Rectal smooth muscle tissue (tissue), 1 donor: Measurements from ENCODE around the gene FUT8.
"Not testable (repeated sequence)": the region's sequence is repeated elsewhere in the genome, so short reads cannot be mapped to it uniquely, and the experiment has no call there.

Experiments
- H3K27ac ChIP-seq: one replicate; pipeline ENCODE4 v1.7.0; 2013; ENCODE audit warnings: low read depth, low read length, inconsistent platforms
- H3K27me3 ChIP-seq: one replicate; pipeline ENCODE4 v1.7.0; 2013; ENCODE audit warnings: low read length; ENCODE audit not compliant: control insufficient read depth, insufficient read depth
- H3K36me3 ChIP-seq: one replicate; pipeline ENCODE4 v1.7.0; 2013; ENCODE audit warnings: low read length; ENCODE audit not compliant: control insufficient read depth, insufficient read depth
- H3K4me1 ChIP-seq: one replicate; pipeline ENCODE4 v1.7.0; 2013; ENCODE audit warnings: low read length; ENCODE audit not compliant: control insufficient read depth, insufficient read depth
- H3K4me3 ChIP-seq: one replicate; pipeline ENCODE4 v1.7.0; 2013; ENCODE audit warnings: low read length
- H3K9ac ChIP-seq: one replicate; pipeline ENCODE4 v1.7.0; 2013; ENCODE audit warnings: low read length

The FUT8 gene

DNA sequence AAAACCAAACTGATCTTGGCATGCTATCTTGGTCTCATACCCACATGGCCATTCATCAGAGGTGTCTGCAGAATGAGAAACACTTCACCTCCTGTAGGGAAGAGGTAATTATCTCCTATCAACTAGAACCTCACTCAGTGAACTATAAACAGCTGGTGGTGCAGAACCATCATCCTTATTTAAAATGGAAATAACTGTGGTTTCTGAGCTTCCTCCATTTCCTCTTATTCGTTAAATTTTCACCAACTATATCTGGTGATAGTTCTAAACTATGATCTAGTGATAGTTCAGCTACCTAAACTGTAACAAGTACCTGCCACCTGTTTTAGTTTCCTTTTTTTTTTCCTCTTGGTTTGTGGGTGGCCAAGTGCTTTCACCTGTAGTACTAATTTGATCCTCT is 218.5 kb downstream of the FUT8 start:
- no peak overlapping the region for H3K4me3 ChIP-seq
- H3K36me3 ChIP-seq, result no peaks in the 10 kb centered on the region
- no peak overlapping the region for H3K27ac ChIP-seq
- no peaks in the 10 kb centered on the region for H3K4me1 ChIP-seq
- no peak overlapping the region for H3K9ac ChIP-seq
- no peaks in the 10 kb centered on the region for H3K27me3 ChIP-seq

- H3K36me3 ChIP-seq, result no peaks in the 10 kb centered on the region
- H3K9ac ChIP-seq, result no peak overlapping the region
- no peak overlapping the region for H3K4me3 ChIP-seq
- no peaks in the 10 kb centered on the region for H3K4me1 ChIP-seq
- H3K27ac ChIP-seq, result no peak overlapping the region
- no peaks in the 10 kb centered on the region for H3K27me3 ChIP-seq
Observed at GRCh38 chr14:65632487-65632886, 220.0 kb downstream of the FUT8 start.

- H3K27me3 ChIP-seq, H3K4me1 ChIP-seq, H3K4me3 ChIP-seq, H3K36me3 ChIP-seq, H3K9ac ChIP-seq, H3K27ac ChIP-seq: not testable (repeated sequence)
Observed at GRCh38 chr14:65633666-65634065, 221.1 kb downstream of the FUT8 start.

DNA sequence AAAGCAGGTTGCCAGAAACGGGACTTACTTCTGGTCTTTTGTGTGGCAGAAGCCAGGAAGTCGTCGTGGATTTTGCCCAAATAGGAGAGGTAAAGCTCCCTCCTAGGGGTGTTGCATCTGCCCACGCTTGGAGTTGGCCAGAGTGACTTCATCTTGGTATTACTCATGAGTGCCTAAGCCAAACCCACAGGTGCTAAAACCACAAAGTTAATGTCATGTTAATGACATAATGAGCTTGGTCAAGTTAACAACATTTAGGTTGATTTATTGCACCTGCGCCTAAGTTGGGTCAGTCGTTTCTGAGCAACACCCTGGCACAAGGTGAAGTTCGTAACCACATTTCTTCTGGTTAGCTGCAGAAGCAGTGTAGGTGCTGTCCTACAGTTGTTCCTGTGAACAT is 225.2 kb downstream of the FUT8 start:
- Histone ChIP-seq H3K4me1 (no peaks in the 10 kb centered on the region), H3K27me3 (no peaks in the 10 kb centered on the region), H3K36me3 (no peaks in the 10 kb centered on the region), H3K27ac (no peak overlapping the region), H3K9ac (no peak overlapping the region), H3K4me3 (no peak overlapping the region)

DNA sequence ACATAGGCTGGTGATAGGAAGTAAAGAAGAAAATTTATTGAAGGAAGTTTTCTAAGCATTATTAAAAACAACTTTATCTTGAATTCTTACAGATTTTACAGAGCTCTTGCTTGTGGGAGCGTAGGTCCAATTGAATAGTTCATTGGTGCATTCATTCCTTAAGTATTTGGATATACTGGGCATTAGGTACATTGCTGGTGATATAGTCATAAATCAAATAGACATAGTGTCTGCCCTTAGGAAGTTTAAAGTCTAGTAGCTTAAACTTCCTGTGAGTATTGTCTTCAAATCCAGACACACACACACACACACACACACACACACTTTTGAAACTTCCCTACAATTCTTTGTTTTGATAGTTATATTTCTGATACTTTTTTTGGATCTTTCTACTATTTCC is 226.7 kb downstream of the FUT8 start:
- Histone ChIP-seq H3K36me3 (no peaks in the 10 kb centered on the region), H3K4me1 (no peaks in the 10 kb centered on the region), H3K4me3 (no peak overlapping the region), H3K27me3 (no peaks in the 10 kb centered on the region), H3K27ac (no peak overlapping the region), H3K9ac (no peak overlapping the region)

DNA sequence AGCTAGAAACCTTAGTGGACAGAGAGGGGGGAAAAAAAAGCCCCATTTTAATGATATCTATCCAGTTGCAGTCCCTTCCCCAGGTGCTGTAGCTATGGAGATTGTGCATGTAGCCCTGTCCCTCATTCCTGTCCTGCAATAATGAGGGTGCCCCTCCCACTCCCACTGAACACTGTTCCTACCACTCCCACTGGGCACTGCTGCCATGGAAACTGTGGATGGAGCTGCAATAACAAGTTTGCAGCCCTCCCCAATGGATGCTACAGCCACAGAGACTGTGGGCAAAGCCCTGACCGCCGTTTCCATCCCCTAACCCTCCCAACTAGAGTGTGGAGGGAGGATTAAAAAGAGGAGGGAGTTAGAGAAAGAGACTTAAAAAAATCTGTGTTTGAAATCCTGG is 238.3 kb downstream of the FUT8 start:
- H3K27ac ChIP-seq, result no peak overlapping the region
- H3K36me3 ChIP-seq, result no peaks in the 10 kb centered on the region
- no peaks in the 10 kb centered on the region for H3K4me1 ChIP-seq
- no peak overlapping the region for H3K4me3 ChIP-seq
- no peak overlapping the region for H3K9ac ChIP-seq
- H3K27me3 ChIP-seq, result no peaks in the 10 kb centered on the region

GRCh38 chr14:65656554-65656953 is 244.0 kb downstream of the FUT8 start:
- no peak overlapping the region for H3K27ac ChIP-seq
- no peak overlapping the region for H3K4me3 ChIP-seq
- no peaks in the 10 kb centered on the region for H3K4me1 ChIP-seq
- H3K27me3 ChIP-seq, result no peaks in the 10 kb centered on the region
- H3K9ac ChIP-seq, result no peak overlapping the region
- no peaks in the 10 kb centered on the region for H3K36me3 ChIP-seq

DNA sequence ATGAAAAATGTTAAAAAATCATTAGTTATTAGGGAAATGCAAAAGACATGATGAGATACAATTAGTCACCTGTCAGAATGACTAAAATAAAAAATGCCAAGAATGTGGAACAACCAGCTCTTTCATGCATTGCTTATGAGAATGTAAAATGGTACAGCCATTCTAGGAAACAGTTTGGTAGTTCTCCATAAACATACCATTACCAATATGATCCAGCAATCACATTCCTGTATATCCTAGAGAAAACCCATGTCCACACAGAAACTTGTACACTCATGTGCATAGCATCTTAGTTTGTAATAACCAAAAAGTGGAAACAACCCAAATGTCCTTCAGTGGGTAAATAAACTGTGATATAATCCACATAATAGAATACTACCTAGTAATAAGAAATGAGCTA is 245.7 kb downstream of the FUT8 start:
- Histone ChIP-seq H3K4me3 (no peak overlapping the region), H3K9ac (no peak overlapping the region)

DNA sequence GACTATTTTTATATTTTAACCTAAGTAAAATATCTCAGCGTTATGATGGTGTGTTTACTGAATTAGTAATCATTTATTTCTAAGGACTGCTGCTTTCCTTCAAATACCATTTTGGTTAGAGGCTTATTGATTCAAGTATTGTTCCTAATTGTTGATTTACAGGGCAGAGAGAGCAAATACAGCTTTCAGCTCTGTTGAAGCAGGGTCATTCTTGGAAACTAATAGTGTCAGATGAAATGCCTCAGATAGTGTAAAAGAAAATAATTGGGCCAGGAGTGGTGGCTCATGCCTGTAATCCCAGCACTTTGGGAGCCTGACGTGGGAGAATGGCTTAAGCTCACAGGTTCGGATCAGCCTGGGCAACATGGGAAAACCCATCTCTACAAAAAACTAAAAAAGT is 249.3 kb downstream of the FUT8 start:
- H3K4me1 ChIP-seq, result no peaks in the 10 kb centered on the region
- H3K36me3 ChIP-seq, result no peaks in the 10 kb centered on the region
- H3K4me3 ChIP-seq, result no peak overlapping the region
- H3K27ac ChIP-seq, result no peak overlapping the region
- no peak overlapping the region for H3K9ac ChIP-seq
- H3K27me3 ChIP-seq, result no peaks in the 10 kb centered on the region

More for the DNA sequence above, 245.7 kb downstream of the FUT8 start:
- Histone ChIP-seq H3K27ac (no peak overlapping the region), H3K36me3 (no peaks in the 10 kb centered on the region), H3K4me1 (no peaks in the 10 kb centered on the region), H3K27me3 (no peaks in the 10 kb centered on the region)

- no peak overlapping the region for H3K9ac ChIP-seq
- no peak overlapping the region for H3K27ac ChIP-seq
- H3K4me1 ChIP-seq, result no peaks in the 10 kb centered on the region
- H3K4me3 ChIP-seq, result no peak overlapping the region
- H3K27me3 ChIP-seq, result no peaks in the 10 kb centered on the region
- no peaks in the 10 kb centered on the region for H3K36me3 ChIP-seq
Observed at GRCh38 chr14:65664436-65664835, 251.9 kb downstream of the FUT8 start.

DNA sequence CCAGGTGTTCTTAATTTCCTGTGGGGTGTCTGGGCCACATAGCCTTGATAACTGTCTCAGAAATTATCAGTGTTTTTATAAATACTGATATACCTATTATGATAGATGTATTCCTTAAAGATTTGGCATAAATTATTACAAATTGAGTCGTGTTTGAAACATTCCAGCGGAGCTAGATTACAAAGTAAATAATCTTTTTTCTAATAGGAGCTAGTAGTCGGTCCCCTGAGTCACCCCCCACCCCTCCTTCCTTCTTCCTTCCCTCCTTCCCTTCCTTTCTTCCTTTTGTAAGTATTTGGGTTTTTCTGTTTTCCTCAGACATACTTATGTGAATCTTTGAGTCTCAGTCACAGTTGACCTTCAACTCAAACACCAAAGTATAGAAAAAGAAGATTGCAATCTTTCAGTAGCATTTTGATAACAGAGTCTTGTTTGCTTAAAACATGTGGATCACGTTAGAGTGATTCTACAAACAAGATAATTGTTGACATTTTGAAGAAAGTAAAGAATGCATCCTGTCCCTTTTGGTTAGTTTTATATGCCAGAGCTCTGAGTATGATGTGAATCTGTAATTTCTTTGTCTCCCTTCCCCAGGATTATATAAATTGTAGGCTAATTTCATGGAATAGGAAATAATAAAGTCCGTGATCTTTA is 264.0 kb downstream of the FUT8 start:
- no peak overlapping the region for H3K9ac ChIP-seq
- H3K4me3 ChIP-seq, result no peak overlapping the region
- no peaks in the 10 kb centered on the region for H3K4me1 ChIP-seq
- H3K36me3 ChIP-seq, result no peaks in the 10 kb centered on the region
- no peaks in the 10 kb centered on the region for H3K27me3 ChIP-seq
- no peak overlapping the region for H3K27ac ChIP-seq

DNA sequence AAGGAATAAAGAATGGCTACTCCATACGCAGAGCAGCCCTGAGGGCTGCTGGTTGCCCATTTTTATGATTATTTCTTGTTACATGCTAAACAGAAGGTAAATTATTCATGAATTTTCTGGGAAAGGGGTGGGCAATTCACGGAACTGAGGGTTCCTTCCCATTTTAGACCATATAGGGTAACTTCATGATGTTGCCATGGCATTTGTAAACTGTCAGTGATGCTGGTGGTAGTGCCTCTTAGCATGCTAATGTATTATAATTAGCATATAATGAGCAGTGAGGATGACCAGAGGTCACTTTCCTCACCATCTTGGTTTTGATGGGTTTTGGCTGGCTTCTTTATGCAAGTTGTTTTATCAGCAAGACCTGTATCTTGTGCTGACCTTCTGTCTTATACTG is 273.0 kb downstream of the FUT8 start:
- Histone ChIP-seq H3K4me3 (no peak overlapping the region), H3K27me3 (no peaks in the 10 kb centered on the region), H3K27ac (no peak overlapping the region), H3K36me3 (no peaks in the 10 kb centered on the region), H3K9ac (no peak overlapping the region), H3K4me1 (no peaks in the 10 kb centered on the region)

- Histone ChIP-seq H3K27me3 (no peaks in the 10 kb centered on the region), H3K4me1 (no peaks in the 10 kb centered on the region), H3K9ac (no peak overlapping the region), H3K27ac (no peak overlapping the region), H3K4me3 (no peak overlapping the region), H3K36me3 (no peaks in the 10 kb centered on the region)
Observed at GRCh38 chr14:65686761-65687160, 274.2 kb downstream of the FUT8 start.
